ENCODE results near the gene CD96. TPM values are rescaled to one million over a fixed set of nuclear protein-coding genes. Genes with fewer than 3 reads are reported as not detected.
"Not testable (repeated sequence)": the region's sequence is repeated elsewhere in the genome, so short reads cannot be mapped to it uniquely, and the experiment has no call there.

CD96 gene
- total RNA-seq, 1 donor from 2014 or later = not detected

GRCh38 chr3:111668888-111669488 is 127.0 kb downstream of the CD96 start:
- no peak for DNase-seq (ENCODE audit: extremely low read depth, low read depth, low spot score)

- DNase-seq (ENCODE audit: extremely low read depth, low read depth, low spot score) = no peak
Observed at GRCh38 chr3:111669926-111670630, 128.1 kb downstream of the CD96 start.

GRCh38 chr3:111672461-111672860 is 130.5 kb downstream of the CD96 start:
- not testable (repeated sequence) for DNase-seq (ENCODE audit: extremely low read depth, low read depth, low spot score)

- no peak for DNase-seq (ENCODE audit: extremely low read depth, low read depth, low spot score)
Observed at GRCh38 chr3:111675846-111676210, 133.8 kb downstream of the CD96 start.

GRCh38 chr3:111676211-111677006 is 134.4 kb downstream of the CD96 start:
- no peak for DNase-seq (ENCODE audit: extremely low read depth, low read depth, low spot score)

- DNase-seq (ENCODE audit: extremely low read depth, low read depth, low spot score) = no peak
Observed at GRCh38 chr3:111677007-111677392, 135.0 kb downstream of the CD96 start.

- no peak for DNase-seq (ENCODE audit: extremely low read depth, low read depth, low spot score)
Observed at GRCh38 chr3:111681661-111682426, 139.8 kb downstream of the CD96 start.

- DNase-seq (ENCODE audit: extremely low read depth, low read depth, low spot score) = no peak
Observed at GRCh38 chr3:111684640-111685039, 142.6 kb downstream of the CD96 start.

GRCh38 chr3:111688190-111688800 is 146.3 kb downstream of the CD96 start:
- no peak for DNase-seq (ENCODE audit: extremely low read depth, low read depth, low spot score)

GRCh38 chr3:111690242-111690641 is 148.2 kb downstream of the CD96 start:
- no peak for DNase-seq (ENCODE audit: extremely low read depth, low read depth, low spot score)

GRCh38 chr3:111691293-111691909 is 149.4 kb downstream of the CD96 start:
- no peak for DNase-seq (ENCODE audit: extremely low read depth, low read depth, low spot score)

GRCh38 chr3:111692593-111693552 is 150.9 kb downstream of the CD96 start:
- no peak for DNase-seq (ENCODE audit: extremely low read depth, low read depth, low spot score)

GRCh38 chr3:111694471-111694870 is 152.5 kb downstream of the CD96 start:
- no peak for DNase-seq (ENCODE audit: extremely low read depth, low read depth, low spot score)

- DNase-seq (ENCODE audit: extremely low read depth, low read depth, low spot score) = no peak
Observed at GRCh38 chr3:111695636-111696117, 153.7 kb downstream of the CD96 start.

GRCh38 chr3:111700054-111700453 is 158.1 kb downstream of the CD96 start:
- no peak for DNase-seq (ENCODE audit: extremely low read depth, low read depth, low spot score)

- DNase-seq (ENCODE audit: extremely low read depth, low read depth, low spot score) = no peak
Observed at GRCh38 chr3:111701292-111701906, 159.4 kb downstream of the CD96 start.

All from glomerular endothelial cell (primary cell).